Stomach (tissue), 4 donors: ENCODE measurements around the gene CCDC6.

Experiments
- EP300 ChIP-seq: sonication (generic); formaldehyde crosslinking; IDR thresholded peaks from one replicate; pipeline ENCODE4 v1.6.1; 2017; ENCODE audit warnings: antibody characterized with exemption
- POLR2A ChIP-seq, 4 donors: fragments of 450-650 bp; IDR thresholded peaks; one replicate each; pipeline ENCODE4 v1.6.1; 2016; ENCODE audit warnings: antibody characterized with exemption in 4 of 4, control low read depth in 2 of 4, mild to moderate bottlenecking in 1 of 4, moderate library complexity in 1 of 4
- TF ChIP-seq, protein P1 (sequence below), 7 experiments: fragments of 450-650 bp in 4 of 7; fragments of 200-600 bp in 3 of 7; sonication (generic) in 3 of 7; IDR thresholded peaks; one replicate each; pipeline ENCODE4 v1.5.1; 2016 to 2019; ENCODE audit warnings: antibody characterized with exemption in 7 of 7, control low read depth in 2 of 7, mild to moderate bottlenecking in 1 of 7

DNA sequence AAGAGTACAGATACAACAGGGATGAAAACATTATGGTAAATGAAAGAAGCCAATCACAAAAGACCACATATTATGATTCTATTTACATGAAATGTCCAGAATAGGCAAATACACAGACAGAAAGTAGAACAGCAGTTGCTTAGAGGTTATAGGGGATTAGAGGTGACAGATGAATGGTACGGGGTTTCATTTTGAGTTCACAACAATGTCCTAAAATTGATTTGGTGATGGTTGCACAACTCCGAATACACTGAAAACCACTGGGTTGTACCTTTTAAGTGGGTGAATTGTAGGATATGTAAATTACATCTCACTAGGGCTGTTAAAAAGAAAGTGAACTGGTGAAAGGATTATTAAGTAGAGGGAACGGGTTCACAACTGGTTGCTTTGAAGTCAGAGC lies 76.8 kb downstream of the CCDC6 start:
- TF ChIP-seq POLR2A (IDR thresholded peaks at IDR 0.05), result no peak
- TF ChIP-seq, protein P1, sequence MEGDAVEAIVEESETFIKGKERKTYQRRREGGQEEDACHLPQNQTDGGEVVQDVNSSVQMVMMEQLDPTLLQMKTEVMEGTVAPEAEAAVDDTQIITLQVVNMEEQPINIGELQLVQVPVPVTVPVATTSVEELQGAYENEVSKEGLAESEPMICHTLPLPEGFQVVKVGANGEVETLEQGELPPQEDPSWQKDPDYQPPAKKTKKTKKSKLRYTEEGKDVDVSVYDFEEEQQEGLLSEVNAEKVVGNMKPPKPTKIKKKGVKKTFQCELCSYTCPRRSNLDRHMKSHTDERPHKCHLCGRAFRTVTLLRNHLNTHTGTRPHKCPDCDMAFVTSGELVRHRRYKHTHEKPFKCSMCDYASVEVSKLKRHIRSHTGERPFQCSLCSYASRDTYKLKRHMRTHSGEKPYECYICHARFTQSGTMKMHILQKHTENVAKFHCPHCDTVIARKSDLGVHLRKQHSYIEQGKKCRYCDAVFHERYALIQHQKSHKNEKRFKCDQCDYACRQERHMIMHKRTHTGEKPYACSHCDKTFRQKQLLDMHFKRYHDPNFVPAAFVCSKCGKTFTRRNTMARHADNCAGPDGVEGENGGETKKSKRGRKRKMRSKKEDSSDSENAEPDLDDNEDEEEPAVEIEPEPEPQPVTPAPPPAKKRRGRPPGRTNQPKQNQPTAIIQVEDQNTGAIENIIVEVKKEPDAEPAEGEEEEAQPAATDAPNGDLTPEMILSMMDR (IDR thresholded peaks at IDR 0.05), result no peak
- TF ChIP-seq EP300, result no peak
